NCI-H2107 treated with DMSO at 0.1 percent for 48 hours (cell line): Measurements from ENCODE around the gene TMEM269.

ENCODE experiments used
- DNase-seq: peaks from one replicate; lab custom pipeline; 2025; ENCODE audit not compliant: unreplicated experiment; lab: John Stamatoyannopoulos, UW

The TMEM269 gene

GRCh38 chr1:42784946-42785693 lies at the start of gene TMEM269:
TSS of gene TMEM269 (plus strand) at chr1:42784991. CDS start at chr1:42789894, 4,903 bp downstream.
- no peak for DNase-seq

GRCh38 chr1:42735056-42735455 lies 49.7 kb upstream of the TMEM269 start:
- DNase-seq, result no peak

- no peak for DNase-seq
These were observed 49.2 kb upstream of the TMEM269 start for GRCh38 chr1:42735477-42736105.

GRCh38 chr1:42736152-42736551 lies 48.6 kb upstream of the TMEM269 start:
- no peak for DNase-seq

GRCh38 chr1:42736571-42737200 lies 48.1 kb upstream of the TMEM269 start:
- no peak for DNase-seq

GRCh38 chr1:42737257-42737656 lies 47.5 kb upstream of the TMEM269 start:
- DNase-seq, result peak; percentile 37

GRCh38 chr1:42737986-42738677 lies 46.7 kb upstream of the TMEM269 start:
- no peak for DNase-seq

GRCh38 chr1:42738678-42739226 lies 46.0 kb upstream of the TMEM269 start:
- DNase-seq, result no peak

- DNase-seq, result no peak
These were observed 44.8 kb upstream of the TMEM269 start, which contains the start of gene CLDN19 for GRCh38 chr1:42739753-42740700. TSS of gene CLDN19 (minus strand) at chr1:42740236. CDS start at chr1:42740063, 173 bp downstream.

GRCh38 chr1:42740851-42741580 lies 43.8 kb upstream of the TMEM269 start:
- DNase-seq, result no peak

- no peak for DNase-seq
These were observed 43.1 kb upstream of the TMEM269 start for GRCh38 chr1:42741706-42742105.

- DNase-seq, result no peak
These were observed 42.6 kb upstream of the TMEM269 start for GRCh38 chr1:42742141-42742540.

- DNase-seq, result no peak
These were observed 42.0 kb upstream of the TMEM269 start for GRCh38 chr1:42742617-42743316.

GRCh38 chr1:42743317-42744147 lies 41.3 kb upstream of the TMEM269 start:
- DNase-seq, result no peak

- no peak for DNase-seq
These were observed 40.7 kb upstream of the TMEM269 start for GRCh38 chr1:42744148-42744413.

GRCh38 chr1:42745851-42746250 lies 38.9 kb upstream of the TMEM269 start:
- no peak for DNase-seq

GRCh38 chr1:42746436-42747105 lies 38.2 kb upstream of the TMEM269 start:
- no peak for DNase-seq

GRCh38 chr1:42747125-42747524 lies 37.7 kb upstream of the TMEM269 start:
- no peak for DNase-seq
